NCI-H1417 (cell line): ENCODE data around the gene POU6F2.
"Not testable (repeated sequence)": the region's sequence is repeated elsewhere in the genome, so short reads cannot be mapped to it uniquely, and the experiment has no call there.

ENCODE experiments used
- DNase-seq, 3 experiments: peaks; one replicate each; lab custom pipeline; 2025; lab: John Stamatoyannopoulos, UW

Gene POU6F2

DNA sequence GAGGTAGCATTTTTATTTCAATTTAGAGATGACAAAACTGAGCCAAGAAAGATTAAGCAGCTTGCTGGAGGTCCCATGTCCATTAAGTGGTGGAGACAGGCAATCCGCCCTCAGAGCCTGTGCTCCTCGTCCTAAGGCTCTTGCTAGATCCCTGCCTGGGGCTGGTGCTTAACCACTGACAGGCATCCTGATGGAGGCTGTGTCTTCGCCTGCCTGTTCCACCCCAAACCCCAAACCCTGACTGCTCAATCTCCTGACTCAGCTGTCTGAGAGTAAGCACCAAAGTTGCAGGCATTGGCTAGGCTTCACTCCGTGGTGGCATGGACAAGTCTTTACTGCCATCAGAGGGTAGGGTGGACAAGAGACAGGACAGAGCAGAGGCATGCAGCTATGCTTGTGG is 209.4 kb downstream of the POU6F2 start:
- DNase-seq = no peak

GRCh38 chr7:39192476-39192875 is 214.8 kb downstream of the POU6F2 start:
- DNase-seq = no peak

GRCh38 chr7:39194388-39194787 is 216.7 kb downstream of the POU6F2 start:
- not testable (repeated sequence) for DNase-seq

DNA sequence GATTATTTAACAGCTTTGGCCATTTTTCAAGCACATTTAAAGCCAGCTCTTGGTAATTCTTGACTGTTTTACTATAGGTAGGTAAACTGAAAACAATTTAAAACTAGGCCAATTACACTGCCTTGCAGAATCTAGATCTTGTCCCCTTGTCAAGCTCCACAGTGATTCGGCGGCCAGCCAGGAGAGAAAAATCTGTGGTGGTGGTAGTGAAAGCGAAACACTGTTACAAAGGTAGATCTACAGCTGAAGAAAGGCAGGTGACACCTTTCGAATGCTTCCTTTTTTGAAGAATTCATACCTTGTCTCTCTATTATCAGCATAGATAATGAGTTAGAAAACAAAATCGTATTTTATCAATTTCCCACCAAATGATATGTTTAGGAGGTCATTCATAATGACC is 218.3 kb downstream of the POU6F2 start:
- DNase-seq = no peak

GRCh38 chr7:39197831-39198230 is 220.1 kb downstream of the POU6F2 start:
- no peak for DNase-seq

DNA sequence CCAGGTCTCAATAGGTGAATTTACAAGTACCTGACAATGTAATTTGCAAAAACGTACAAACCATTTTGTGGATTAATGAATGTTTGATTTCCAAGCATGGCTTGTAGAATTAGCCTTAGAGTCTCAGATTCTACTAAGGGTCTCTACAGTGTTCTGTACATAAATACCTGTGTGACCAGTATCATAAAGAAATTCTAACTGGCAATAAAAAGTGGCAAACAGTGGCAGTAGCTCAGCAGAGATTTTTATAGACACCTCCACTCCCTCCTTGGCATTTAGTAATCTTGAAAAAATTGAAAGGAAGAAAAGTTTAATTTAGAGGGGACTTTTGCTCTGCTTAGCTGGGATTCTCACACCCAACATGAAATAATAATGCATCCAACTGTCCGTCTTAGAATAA is 220.8 kb downstream of the POU6F2 start:
- no peak for DNase-seq

DNA sequence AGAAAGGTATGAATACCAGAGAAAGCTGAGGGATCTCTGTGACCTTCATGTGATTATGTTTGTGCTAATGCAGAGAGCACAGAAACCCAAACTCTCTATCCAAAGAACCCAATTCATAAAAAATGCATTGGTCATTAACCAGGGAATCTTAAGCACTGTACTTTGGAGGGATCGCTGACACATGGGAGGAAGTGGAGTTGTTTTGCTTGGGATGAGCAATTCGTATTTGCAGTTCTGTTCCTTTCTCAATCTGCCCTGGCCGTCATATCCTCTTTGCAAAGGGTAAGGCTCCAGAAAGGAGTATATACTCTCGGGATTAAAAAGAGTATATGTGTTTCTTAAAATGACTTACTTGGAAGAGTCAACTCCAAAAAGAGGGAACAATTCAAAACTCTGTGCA is 221.3 kb downstream of the POU6F2 start:
- DNase-seq = no peak

DNA sequence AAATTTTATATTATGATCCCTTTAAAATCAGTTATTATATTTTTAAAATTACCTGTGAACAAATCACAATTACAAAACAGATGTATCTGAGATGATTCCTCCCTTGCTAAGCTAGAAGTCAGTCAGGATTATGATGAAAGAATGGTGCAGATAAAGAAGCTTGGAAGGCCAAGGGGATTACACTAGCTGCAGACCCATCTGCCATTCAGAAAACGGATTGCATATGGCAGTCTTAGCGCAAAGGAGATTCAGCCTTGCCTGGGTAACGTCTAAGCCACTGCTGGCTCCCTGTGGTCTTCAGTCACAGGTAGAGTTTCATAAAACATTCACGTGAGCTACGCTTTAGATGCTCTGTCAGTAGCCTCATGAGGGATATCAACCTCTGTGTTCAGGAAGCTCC is 222.2 kb downstream of the POU6F2 start:
- no peak for DNase-seq

DNA sequence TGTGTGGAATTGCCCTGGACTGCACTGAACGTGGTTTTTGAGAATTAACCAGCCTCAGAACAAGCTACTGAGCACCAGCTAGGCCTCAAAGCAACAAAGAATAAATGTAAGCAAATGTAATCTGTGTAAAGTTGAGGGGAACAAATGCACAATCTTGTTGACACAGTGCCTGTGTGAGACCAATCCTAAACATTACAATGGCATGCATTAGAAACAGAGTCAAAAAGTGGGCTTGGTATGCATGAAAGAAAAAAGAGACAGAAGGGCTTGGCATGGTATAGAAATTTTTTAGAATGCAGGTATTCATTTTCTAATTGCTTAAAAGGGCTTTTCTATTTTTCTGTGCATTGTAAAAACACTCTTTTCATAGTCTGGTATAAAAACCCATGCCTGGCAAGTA is 224.3 kb downstream of the POU6F2 start:
- DNase-seq = no peak

GRCh38 chr7:39210362-39210761 is 232.7 kb downstream of the POU6F2 start:
- no peak for DNase-seq

DNA sequence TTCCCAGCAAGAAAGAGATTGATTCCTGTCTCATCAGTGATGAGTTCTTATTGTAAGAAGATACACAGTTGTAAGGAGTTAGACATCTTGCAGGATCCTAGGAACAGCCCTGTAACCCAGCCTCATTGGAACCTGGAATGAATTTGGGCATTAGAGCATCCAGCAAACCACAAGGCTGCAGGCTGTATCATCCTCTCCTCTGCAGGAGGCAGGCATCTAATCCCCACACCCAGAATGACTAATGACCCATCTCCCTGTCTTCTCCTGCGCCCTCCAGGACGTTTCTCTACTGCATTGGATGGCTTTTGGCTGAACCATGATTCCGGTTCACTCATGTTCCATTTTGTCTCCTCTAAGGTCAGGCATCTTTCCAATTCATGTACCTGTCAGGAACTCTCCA is 233.9 kb downstream of the POU6F2 start:
- DNase-seq = no peak

- DNase-seq = no peak
Observed at GRCh38 chr7:39212876-39213275, 235.2 kb downstream of the POU6F2 start.

- peak in 1 of 3 experiments; percentile 7 for DNase-seq
Observed at GRCh38 chr7:39217783-39218182, 240.1 kb downstream of the POU6F2 start.

GRCh38 chr7:39219869-39220268 is 242.2 kb downstream of the POU6F2 start:
- DNase-seq = peak in 1 of 3 experiments; percentile 19

DNA sequence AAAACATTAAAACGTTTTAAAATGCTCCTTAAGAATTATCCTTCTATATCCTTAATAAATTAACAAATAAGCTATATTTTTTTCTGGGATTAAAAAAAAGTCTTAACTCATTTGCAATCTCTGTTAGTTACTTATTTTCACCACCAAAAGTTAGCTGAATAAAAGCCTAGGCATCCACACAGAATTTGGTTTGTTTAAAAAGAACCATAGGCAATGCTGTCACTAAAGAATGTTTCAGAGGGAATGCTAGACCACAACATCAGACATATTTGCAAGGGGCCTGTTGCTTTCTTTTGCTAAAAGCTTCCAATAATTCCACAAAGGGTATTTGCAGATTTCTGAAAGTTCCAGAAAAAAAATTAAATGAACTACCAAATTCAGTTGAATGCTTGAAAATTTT is 244.2 kb downstream of the POU6F2 start:
- DNase-seq = no peak

GRCh38 chr7:39228946-39229345 is 251.2 kb downstream of the POU6F2 start:
- peak; percentile 34 to 97 (median 77) for DNase-seq

- DNase-seq = no peak
Observed at GRCh38 chr7:39233851-39234529, 256.3 kb downstream of the POU6F2 start.

- no peak for DNase-seq
Observed at GRCh38 chr7:39238234-39238869, 260.6 kb downstream of the POU6F2 start.

DNA sequence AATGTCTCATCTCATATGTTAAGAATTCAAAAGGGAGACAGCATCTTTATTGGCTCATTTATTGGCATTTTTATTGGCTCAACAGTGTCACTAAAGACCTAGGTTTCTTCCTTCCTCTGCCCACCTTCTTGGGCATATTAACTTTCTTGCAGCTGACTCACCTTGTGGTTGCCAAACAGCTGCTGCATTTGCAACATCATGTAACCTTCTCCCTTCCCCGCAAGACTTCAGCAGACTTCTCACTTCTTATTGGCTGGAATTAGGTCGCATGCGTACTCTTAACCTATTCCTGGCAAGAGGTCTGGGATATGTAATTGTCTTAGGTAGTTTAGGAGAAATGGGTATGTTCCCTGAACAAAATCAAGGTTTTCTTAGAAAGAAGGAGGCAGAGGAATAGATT is 263.2 kb downstream of the POU6F2 start:
- no peak for DNase-seq

DNA sequence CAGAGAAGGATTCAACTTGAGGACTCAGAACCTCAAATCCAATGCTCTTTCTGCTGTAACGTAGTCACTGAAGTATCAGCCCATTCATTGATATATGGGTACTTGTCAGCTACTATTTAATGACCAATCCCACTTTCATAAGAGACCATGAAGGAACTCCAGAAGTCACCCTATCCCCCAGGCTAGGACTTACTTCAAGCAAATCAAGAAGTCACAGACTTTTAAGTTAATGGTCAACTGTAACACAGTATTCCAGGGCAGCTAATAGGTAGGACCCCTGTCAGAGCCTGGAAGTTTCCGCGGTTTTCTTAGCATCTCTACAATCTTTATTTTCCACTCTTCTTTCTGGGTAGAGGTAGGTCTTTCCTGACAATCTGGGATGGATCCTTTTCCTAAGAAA is 269.9 kb downstream of the POU6F2 start:
- DNase-seq = no peak

GRCh38 chr7:39248041-39248691 is 270.5 kb downstream of the POU6F2 start:
- no peak for DNase-seq

DNA sequence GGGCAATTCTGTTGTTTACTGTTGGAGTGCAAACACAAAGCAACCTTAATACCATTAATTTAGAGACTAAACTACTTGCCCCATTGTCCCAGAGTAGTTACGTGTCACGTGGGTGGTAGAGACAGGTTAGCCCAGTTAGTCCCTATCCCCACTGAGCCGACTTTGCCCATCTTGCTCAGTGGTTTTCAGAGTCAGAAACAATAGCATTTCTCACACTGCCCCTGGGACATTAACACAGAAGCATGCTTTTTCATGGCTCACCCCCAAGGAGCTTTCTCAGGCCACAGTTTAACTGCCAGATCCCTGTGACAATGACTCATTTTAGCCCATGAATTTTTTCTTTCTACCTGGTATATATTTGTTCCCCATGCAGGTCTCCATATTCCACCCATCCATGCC is 271.0 kb downstream of the POU6F2 start:
- DNase-seq = peak in 1 of 3 experiments; percentile 28

GRCh38 chr7:39249635-39250152 is 272.0 kb downstream of the POU6F2 start:
- DNase-seq = peak in 1 of 3 experiments; percentile 61
